ENCODE data around the gene WNK4. TPM values are rescaled to one million over a fixed set of nuclear protein-coding genes. Genes with fewer than 3 reads are reported as not detected.

Gene WNK4
- total RNA-seq, 1 experiment from 2014 or later, result 2.6 TPM

GRCh38 chr17:42784811-42785592 is 4.6 kb downstream of the WNK4 start:
- TF ChIP-seq, protein P1, sequence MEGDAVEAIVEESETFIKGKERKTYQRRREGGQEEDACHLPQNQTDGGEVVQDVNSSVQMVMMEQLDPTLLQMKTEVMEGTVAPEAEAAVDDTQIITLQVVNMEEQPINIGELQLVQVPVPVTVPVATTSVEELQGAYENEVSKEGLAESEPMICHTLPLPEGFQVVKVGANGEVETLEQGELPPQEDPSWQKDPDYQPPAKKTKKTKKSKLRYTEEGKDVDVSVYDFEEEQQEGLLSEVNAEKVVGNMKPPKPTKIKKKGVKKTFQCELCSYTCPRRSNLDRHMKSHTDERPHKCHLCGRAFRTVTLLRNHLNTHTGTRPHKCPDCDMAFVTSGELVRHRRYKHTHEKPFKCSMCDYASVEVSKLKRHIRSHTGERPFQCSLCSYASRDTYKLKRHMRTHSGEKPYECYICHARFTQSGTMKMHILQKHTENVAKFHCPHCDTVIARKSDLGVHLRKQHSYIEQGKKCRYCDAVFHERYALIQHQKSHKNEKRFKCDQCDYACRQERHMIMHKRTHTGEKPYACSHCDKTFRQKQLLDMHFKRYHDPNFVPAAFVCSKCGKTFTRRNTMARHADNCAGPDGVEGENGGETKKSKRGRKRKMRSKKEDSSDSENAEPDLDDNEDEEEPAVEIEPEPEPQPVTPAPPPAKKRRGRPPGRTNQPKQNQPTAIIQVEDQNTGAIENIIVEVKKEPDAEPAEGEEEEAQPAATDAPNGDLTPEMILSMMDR (conservative IDR thresholded peaks at IDR 0.05), result no peak
- Histone ChIP-seq H3K4me1 (ENCODE audit: insufficient read depth, low read length) (no peaks in the 10 kb centered on the region), H3K4me2 (ENCODE audit: insufficient read depth, insufficient read length, low read length) (no peak overlapping the region), H4K91ac (ENCODE audit: insufficient read length, low read depth, low read length) (no peak overlapping the region), H3K56ac (ENCODE audit: insufficient read length, low read depth, low read length) (no peak overlapping the region), H4K20me1 (ENCODE audit: control insufficient read depth, insufficient read depth, insufficient read length) (no peaks in the 10 kb centered on the region), H3K79me2 (ENCODE audit: insufficient read depth, low read length) (no peaks in the 10 kb centered on the region), H3K4ac (ENCODE audit: low read depth, low read length) (no peak overlapping the region), H3K14ac (ENCODE audit: insufficient read depth, low read length) (no peak overlapping the region), H4K5ac (ENCODE audit: insufficient read length, low read depth, low read length) (no peak overlapping the region), H3K79me1 (ENCODE audit: insufficient read depth, low read depth, low read length, poor library complexity, severe bottlenecking) (no peaks in the 10 kb centered on the region), H2BK120ac (ENCODE audit: low read depth, low read length, poor library complexity, severe bottlenecking) (no peak overlapping the region), H3K23me2 (ENCODE audit: insufficient read length, low read depth, low read length, poor library complexity, severe bottlenecking) (peaks cover 8% of the 10 kb centered on the region), H2AK5ac (ENCODE audit: insufficient read length, low read length) (no peak overlapping the region), H3K27me3 (ENCODE audit: insufficient read depth, low read length) (peaks cover 10% of the 10 kb centered on the region; the same call in 1 of the 2 replicates), H2AFZ (ENCODE audit: low read length) (no peak overlapping the region), H3T11ph (ENCODE audit: low read length) (no peak overlapping the region), H2BK20ac (ENCODE audit: low read depth, low read length, poor library complexity, severe bottlenecking) (no peak overlapping the region), H3K23ac (ENCODE audit: insufficient read length, low read depth, low read length) (no peak overlapping the region), H3K27ac (ENCODE audit: insufficient read length, low read depth, low read length) (no peak overlapping the region), H4K8ac (replicated peaks; ENCODE audit: insufficient read length, low read depth, low read length) (no peak overlapping the region), H2BK12ac (ENCODE audit: insufficient read length, low read depth, low read length) (no peak overlapping the region), H3K18ac (ENCODE audit: insufficient read length, low read depth, low read length) (no peak overlapping the region), H3K9me3 (ENCODE audit: control insufficient read depth, low read depth, low read length) (no peaks in the 10 kb centered on the region), H3K9ac (ENCODE audit: extremely low read depth, insufficient read length, low read length) (no peak overlapping the region), H2BK5ac (ENCODE audit: insufficient read length, low read length) (no peak overlapping the region), H2BK15ac (ENCODE audit: low read depth, low read length) (no peak overlapping the region)
- peak; percentile 40 for DNase-seq
- H3K27ac Mint-ChIP-seq, result no peak overlapping the region
- H3K4me3 Mint-ChIP-seq, result no peak overlapping the region
- no CpG with 5 or more reads among the region's 52 CpGs for WGBS (ENCODE audit: extremely low coverage, insufficient read length, low lambda C conversion rate)
- H3K9me3 Mint-ChIP-seq, result no peaks in the 10 kb centered on the region
- H3K36me3 Mint-ChIP-seq (ENCODE audit: insufficient read depth in 1 of 3, low read depth in 3 of 3), result no peaks in the 10 kb centered on the region; a peak in 2 of 7 replicates
- peaks cover 28% of the 10 kb centered on the region for H3K27me3 Mint-ChIP-seq (ENCODE audit: low read depth)
- H3K4me1 Mint-ChIP-seq, result peaks cover 15 to 17% of the 10 kb centered on the region in 2 experiments

Data from H9 (cell line).